ENCODE data around the gene TFB1M.

- TF ChIP-seq CTCF (conservative IDR thresholded peaks at IDR 0.05) (no peak), EZH2 (IDR thresholded peaks at IDR 0.05; ENCODE audit: low read depth) (no peak)
These were observed 23.8 kb downstream of the TFB1M start for GRCh38 chr6:155290491-155290890.
